Effector memory CD4-positive, alpha-beta T cell (primary cell): ENCODE measurements around the gene FLT3LG.

Source experiments
- DNase-seq, 3 donors: peaks; one replicate each; pipeline ENCODE4 v3.0.0-alpha.2; 2020
- H3K27ac ChIP-seq: 2 replicates; pipeline ENCODE4 v1.7.0; 2013; ENCODE audit warnings: mild to moderate bottlenecking, low read length, moderate library complexity; ENCODE audit not compliant: insufficient read depth, poor library complexity, severe bottlenecking
- H3K27me3 ChIP-seq: replicated peaks from 2 replicates; pipeline ENCODE4 v1.7.0; 2013; ENCODE audit warnings: mild to moderate bottlenecking, low read length; ENCODE audit not compliant: insufficient read depth, control insufficient read depth, poor library complexity, severe bottlenecking
- H3K36me3 ChIP-seq: 2 replicates; pipeline ENCODE4 v1.7.0; 2013; ENCODE audit warnings: mild to moderate bottlenecking, low read length, moderate library complexity; ENCODE audit not compliant: control insufficient read depth, insufficient read depth
- H3K4me1 ChIP-seq: 2 replicates; pipeline ENCODE4 v1.7.0; 2013; ENCODE audit warnings: low read length, mild to moderate bottlenecking; ENCODE audit not compliant: control insufficient read depth, insufficient read depth, poor library complexity, severe bottlenecking
- H3K4me3 ChIP-seq: 2 replicates; pipeline ENCODE4 v1.7.0; 2013; ENCODE audit warnings: low read length, low read depth, mild to moderate bottlenecking; ENCODE audit not compliant: insufficient read depth, poor library complexity, severe bottlenecking
- H3K9me3 ChIP-seq: 2 replicates; pipeline ENCODE4 v1.7.0; 2013; ENCODE audit warnings: mild to moderate bottlenecking, low read length, moderate library complexity; ENCODE audit not compliant: control insufficient read depth

The FLT3LG gene

DNA sequence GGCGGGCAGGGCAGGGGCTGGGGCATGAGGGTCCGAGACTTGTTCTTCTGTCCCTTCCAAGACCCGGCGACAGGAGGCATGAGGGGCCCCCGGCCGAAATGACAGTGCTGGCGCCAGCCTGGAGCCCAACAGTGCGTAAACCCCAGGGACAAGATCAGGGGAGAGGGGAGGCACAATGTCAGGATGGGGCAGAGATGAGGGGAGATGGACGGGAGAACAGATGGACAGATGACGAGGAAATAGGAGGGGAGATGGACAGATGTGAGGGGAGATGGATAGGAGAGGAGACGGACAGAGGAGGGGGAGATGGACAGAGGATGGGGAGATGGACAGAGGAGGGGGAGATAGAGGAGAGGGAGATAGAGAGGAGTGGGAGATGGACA, 518 bp downstream of the FLT3LG start:
- Histone ChIP-seq H3K27me3 (no peaks in the 10 kb centered on the region), H3K9me3 (no peaks in the 10 kb centered on the region), H3K4me3 (peak overlapping the region; percentile 93), H3K27ac (peak overlapping the region; percentile 98), H3K36me3 (peaks cover 16% of the 10 kb centered on the region), H3K4me1 (peaks cover 51% of the 10 kb centered on the region)
- no peak for DNase-seq

DNA sequence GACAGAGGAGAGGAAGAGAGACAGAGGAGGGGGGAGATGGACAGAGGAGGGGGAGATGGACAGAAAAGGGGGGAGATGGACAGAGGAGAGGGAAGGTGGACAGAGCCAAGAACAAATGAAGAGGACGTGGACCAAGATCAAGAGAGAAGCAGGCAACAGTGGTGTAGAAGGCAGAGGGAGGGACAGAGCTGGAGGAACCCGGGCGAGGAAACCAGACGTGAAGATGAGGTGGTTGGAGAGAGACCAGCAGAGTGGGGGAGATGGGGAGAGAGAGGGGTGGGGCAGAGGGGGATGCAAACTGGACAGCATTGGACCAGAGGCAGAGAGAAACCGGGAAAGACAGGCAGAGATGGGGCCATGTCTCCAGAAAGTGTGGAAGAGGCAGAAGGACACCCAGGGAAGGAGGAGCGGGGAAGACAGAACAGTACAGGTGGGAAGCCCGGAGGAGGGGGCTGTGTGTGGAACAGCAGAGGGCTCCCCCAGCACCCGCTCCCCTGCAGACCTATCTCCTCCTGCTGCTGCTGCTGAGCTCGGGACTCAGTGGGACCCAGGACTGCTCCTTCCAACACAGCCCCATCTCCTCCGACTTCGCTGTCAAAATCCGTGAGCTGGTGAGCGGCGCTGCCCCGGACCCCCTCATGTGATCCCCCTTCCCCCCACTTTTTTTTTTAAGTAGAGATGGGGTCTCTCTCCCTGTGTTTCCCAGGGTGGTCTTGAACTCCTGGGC, 1.3 kb downstream of the FLT3LG start:
- Histone ChIP-seq H3K27me3 (no peaks in the 10 kb centered on the region), H3K9me3 (no peaks in the 10 kb centered on the region), H3K4me3 (peak overlapping the region; percentile 93), H3K27ac (peak overlapping the region; percentile 98), H3K4me1 (peaks cover 47% of the 10 kb centered on the region), H3K36me3 (peaks cover 24% of the 10 kb centered on the region)
- DNase-seq: no peak

GRCh38 chr19:49475995-49476880, 2.2 kb downstream of the FLT3LG start:
- H3K4me3 ChIP-seq: peak overlapping the region; percentile 93
- H3K27ac ChIP-seq: peak overlapping the region; percentile 98
- peaks cover 31% of the 10 kb centered on the region for H3K36me3 ChIP-seq
- peaks cover 43% of the 10 kb centered on the region for H3K4me1 ChIP-seq
- no peaks in the 10 kb centered on the region for H3K27me3 ChIP-seq
- H3K9me3 ChIP-seq: no peaks in the 10 kb centered on the region
- DNase-seq: peak; percentile 39 to 55 (median 55)

DNA sequence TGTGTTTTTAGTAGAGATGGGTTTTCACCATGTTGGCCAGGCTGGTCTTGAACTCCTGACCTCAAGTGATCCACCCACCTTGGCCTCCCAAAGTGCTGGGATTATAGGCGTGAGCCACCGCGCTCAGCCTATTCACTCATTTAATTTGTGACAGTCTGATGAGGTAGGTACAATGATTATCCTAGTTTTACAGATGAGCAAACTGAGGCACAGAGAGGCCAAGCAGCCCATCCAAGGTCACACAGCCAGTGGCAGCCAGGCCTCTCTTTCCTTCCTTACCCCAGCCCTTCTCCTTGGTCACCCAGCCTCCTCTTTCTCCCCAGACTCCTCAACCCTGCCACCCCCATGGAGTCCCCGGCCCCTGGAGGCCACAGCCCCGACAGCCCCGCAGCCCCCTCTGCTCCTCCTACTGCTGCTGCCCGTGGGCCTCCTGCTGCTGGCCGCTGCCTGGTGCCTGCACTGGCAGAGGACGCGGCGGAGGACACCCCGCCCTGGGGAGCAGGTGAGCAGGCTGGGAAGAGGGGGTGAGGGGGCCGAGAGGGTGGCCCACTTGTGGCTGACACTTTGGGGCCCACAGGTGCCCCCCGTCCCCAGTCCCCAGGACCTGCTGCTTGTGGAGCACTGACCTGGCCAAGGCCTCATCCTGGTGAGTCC, 6.1 kb downstream of the FLT3LG start:
- peaks cover 54% of the 10 kb centered on the region for H3K36me3 ChIP-seq
- H3K4me3 ChIP-seq: no peak overlapping the region

GRCh38 chr19:49481020-49481683, 7.1 kb downstream of the FLT3LG start:
- Histone ChIP-seq H3K36me3 (peaks cover 62% of the 10 kb centered on the region), H3K9me3 (no peaks in the 10 kb centered on the region), H3K27me3 (no peaks in the 10 kb centered on the region), H3K27ac (no peak overlapping the region), H3K4me3 (no peak overlapping the region), H3K4me1 (peaks cover 19% of the 10 kb centered on the region)
- no peak for DNase-seq

More for the DNA sequence above, 6.1 kb downstream of the FLT3LG start:
- Histone ChIP-seq H3K4me1 (peaks cover 25% of the 10 kb centered on the region), H3K27ac (no peak overlapping the region), H3K9me3 (no peaks in the 10 kb centered on the region), H3K27me3 (no peaks in the 10 kb centered on the region)
- DNase-seq: no peak

DNA sequence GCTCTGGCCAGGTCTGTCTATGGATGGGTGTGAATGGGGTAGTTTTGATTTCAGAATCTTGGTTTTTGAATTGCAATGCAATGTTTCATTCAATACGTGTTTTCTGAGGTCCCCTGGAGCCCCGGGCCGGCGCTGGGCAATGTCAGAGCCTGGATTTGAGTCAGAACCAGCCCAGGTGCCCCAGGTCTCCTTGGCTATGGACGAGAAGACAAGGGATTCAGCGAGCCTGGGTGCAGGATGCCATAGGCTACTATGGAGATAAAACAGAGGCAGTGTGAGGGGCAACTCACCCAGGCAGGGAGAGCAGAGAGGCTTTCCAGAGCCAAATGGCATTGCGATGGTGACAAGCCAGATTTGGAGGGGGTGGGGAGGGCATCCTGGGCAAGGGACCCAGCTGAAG, 12.2 kb downstream of the FLT3LG start:
- Histone ChIP-seq H3K9me3 (no peaks in the 10 kb centered on the region), H3K4me1 (peaks cover 27% of the 10 kb centered on the region), H3K27me3 (no peaks in the 10 kb centered on the region), H3K4me3 (no peak overlapping the region), H3K27ac (peak overlapping the region; percentile 85), H3K36me3 (peaks cover 63% of the 10 kb centered on the region)
- DNase-seq: no peak

DNA sequence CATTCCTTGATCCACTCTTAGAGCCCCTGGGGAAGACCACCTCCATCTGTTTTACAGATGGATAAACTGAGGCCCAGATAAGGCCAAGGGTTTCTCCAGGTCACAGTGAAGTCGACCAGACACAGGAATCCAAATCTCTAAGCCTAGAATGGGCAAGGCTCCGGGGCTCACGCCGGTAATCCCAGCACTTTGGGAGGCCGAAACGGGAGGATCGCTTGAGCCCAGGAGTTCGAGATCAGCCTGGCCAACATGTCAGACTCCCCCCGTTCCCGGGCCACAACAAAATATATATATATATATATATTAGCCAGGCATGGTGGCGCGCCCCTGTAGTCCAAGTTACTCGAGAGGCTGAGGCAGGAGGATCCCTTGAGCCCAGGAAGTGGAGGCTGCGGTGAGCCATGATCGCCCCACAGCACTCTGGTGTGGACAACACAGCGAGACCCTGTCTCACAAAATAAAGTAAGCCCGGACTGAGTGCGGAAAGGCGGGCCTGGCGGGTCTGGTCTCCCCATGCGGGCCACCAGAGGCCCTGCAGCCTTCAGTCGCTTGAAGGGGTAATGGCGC, 12.8 kb downstream of the FLT3LG start:
- Histone ChIP-seq H3K27ac (peak overlapping the region; percentile 85), H3K9me3 (no peaks in the 10 kb centered on the region), H3K27me3 (no peaks in the 10 kb centered on the region), H3K4me3 (no peak overlapping the region), H3K36me3 (peaks cover 63% of the 10 kb centered on the region), H3K4me1 (peaks cover 25% of the 10 kb centered on the region)
- no peak for DNase-seq

DNA sequence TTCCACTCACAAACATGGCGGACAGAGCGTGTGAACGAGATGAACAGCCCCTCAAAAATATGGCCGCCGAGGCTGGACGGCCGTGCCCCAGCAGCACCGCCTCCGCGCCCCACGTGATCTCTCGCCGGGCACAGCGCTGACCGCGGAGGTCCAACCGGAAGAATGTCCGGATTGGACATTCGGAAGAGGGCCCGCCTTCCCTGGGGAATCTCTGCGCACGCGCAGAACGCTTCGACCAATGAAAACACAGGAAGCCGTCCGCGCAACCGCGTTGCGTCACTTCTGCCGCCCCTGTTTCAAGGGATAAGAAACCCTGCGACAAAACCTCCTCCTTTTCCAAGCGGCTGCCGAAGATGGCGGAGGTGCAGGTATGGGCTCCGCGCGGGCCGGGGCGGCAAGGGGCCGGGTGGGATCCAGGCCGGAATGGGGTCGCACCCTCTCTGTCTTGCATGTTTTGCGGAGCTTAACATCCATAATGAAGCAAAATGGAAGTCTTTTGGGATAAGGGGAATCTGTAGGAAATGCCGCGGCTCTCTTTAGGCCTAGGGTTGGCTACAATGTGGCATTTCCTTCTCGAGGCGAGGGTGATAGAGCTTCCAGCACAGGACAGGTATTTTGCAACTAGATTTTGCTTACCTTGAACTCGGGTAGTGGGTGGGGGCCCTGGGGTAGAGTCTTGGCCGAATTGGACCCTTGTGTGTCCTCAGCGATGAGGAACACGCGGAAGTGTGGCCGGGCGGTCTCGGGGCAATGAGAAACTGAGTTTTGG, 13.4 kb downstream of the FLT3LG start, which contains the start of gene RPL13A:
Gene RPL13A (plus strand): TSS at position 332 of the 769 bp plus-strand sequence. CDS start 22 bp downstream, at position 354.
- no peaks in the 10 kb centered on the region for H3K9me3 ChIP-seq
- no peaks in the 10 kb centered on the region for H3K27me3 ChIP-seq
- peak; percentile 98 to 100 (median 100) for DNase-seq
- H3K4me1 ChIP-seq: peaks cover 28% of the 10 kb centered on the region
- peak within 1 kb of the TSS; percentile 85 for H3K27ac ChIP-seq
- peaks cover 65% of the 10 kb centered on the region for H3K36me3 ChIP-seq
- peak within 1 kb of the TSS; percentile 91 for H3K4me3 ChIP-seq
